GM19372 (cell line): ENCODE results near the gene B4GALT2.

ENCODE experiments used
- ATAC-seq: cut with Tn5 transposase; IDR thresholded peaks from one replicate; pipeline ENCODE4 v1.9.1; 2021; ENCODE audit warnings: mild to moderate bottlenecking, low read depth, moderate library complexity; ENCODE audit not compliant: unreplicated experiment

Gene B4GALT2

DNA sequence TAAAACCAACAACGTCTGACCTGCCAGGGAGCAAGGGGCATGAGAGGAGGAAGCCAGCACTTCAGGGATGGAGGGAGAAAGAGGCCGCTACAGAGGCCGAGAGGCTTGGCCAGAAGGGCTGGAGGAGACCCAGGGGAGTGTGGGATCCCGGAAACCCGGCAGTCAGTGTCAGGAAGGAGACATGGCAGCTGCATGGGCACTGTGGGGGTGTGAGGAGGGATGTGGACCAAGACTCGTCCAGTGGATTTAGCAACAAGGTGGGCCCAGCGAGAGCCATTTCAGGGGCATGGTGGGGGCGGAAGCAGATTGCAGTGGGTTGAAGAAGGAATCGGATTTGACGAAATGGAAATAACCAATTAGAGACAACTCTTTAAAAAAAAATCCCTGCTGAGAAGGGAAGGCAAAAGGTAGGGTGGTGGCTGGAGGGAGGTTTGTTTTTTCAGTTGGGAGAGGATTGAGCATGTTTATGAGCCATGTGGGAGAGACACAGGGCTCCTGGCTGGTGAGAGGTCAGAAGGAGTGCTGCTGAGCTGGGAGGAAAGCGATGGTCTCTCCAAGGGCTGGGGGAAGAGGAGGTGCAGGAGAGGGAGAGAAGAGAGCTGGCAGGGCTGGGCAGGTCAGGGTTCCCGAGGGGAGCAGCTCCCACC is 4.4 kb downstream of the B4GALT2 start:
- ATAC-seq = no peak

- ATAC-seq = no peak
Measured at GRCh38 chr1:43984855-43985254, 5.8 kb downstream of the B4GALT2 start.

DNA sequence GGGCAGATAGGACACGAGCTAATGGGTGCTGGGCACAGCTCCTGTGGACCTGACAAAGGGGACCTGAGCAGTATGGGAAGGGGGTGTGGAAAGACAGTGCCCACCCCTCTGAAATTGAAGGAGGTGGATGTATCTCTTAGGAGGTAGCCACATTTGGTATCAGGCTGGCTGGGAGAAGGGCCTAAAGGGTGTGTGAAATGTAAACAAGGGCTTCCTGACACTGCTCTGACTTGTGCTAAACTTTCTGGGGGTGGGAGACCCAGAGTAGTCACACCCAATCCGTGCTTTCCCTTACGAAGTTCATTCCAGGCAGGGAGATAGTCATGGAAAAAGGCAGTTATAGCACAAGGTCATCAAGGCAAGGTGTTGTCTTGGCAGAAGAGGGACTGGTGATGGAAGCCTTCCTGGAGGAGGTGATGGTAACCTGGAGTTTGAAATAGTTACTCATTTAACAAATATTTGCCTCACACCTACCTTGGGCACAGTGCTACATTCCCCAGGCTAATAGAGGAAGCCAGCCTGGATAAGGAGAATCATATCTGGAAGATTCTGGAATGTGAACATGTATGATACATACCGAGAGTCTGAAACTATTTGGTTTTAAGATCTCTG is 7.1 kb downstream of the B4GALT2 start:
- no peak for ATAC-seq

DNA sequence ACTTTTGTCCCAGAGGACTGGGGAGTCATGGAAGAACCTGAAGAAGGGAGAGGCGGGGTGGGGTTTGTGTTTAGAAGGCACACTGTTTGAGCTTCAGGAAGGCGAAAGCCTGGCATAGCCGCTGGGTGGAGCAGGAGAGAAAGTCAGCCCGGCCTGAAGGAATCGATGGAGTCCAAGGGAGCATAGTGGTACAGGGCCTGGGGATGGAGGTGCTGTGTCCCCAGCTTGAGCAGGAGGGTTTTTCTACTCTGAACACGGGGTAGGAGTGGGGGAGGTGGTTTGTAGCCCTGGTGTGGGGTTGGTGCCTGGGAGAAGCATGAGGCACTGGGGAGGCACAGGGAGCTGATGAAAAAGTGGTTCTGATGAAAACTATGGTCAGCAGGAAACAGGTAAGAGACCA is 7.7 kb downstream of the B4GALT2 start:
- no peak for ATAC-seq

DNA sequence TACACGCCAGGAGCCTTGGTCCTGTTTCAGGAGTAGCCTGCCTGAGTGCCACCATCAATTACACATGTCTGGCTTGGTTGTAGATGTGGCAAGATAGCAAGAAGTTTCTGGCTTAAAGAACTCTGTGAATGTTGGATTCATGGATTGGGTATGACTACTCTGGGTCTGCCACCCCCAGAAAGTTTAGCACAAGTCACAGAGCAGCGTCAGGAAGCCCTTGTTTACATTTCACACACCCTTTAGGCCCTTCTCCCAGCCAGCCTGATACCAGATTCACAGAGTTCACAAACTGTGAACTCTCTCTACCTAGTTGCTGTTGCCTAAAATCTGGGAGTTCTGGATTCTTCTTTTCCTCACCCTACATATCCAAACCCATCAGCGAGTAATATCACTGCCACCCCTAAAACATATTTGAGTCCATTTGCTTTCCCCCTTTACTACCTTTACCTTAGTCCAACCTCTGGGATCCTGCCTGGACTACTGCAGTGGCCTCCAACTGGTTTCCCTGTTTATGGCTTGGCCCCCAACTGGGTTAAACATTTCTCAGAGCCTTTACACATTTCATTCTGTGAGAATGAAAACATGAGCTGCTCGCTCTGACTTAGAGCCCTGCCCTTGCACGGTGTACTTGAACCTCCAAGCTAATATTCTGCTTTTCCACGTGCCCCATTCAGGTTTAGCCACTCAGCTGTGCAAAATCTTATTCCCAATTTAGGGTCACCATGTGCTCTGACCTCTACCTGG is 8.3 kb downstream of the B4GALT2 start:
- no peak for ATAC-seq

DNA sequence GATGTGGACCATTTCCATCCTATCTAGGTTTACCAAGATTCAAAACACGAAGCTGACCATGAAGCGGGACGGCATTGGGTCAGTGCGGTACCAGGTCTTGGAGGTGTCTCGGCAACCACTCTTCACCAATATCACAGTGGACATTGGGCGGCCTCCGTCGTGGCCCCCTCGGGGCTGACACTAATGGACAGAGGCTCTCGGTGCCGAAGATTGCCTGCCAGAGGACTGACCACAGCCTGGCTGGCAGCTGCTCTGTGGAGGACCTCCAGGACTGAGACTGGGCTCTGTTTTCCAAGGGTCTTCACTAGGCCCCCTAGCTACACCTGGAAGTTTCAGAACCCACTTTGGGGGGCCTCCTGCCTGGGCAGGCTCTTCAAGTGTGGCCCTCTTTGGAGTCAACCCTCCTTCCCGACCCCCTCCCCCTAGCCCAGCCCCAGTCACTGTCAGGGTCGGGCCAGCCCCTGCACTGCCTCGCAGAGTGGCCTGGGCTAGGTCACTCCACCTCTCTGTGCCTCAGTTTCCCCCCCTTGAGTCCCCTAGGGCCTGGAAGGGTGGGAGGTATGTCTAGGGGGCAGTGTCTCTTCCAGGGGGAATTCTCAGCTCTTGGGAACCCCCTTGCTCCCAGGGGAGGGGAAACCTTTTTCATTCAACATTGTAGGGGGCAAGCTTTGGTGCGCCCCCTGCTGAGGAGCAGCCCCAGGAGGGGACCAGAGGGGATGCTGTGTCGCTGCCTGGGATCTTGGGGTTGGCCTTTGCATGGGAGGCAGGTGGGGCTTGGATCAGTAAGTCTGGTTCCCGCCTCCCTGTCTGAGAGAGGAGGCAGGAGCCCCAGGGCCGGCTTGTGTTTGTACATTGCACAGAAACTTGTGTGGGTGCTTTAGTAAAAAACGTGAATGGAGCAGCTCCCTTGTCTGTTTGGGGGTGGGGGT is 11.5 kb downstream of the B4GALT2 start:
- ATAC-seq = no peak

GRCh38 chr1:43991200-43991475 is 12.1 kb downstream of the B4GALT2 start:
- ATAC-seq = no peak

DNA sequence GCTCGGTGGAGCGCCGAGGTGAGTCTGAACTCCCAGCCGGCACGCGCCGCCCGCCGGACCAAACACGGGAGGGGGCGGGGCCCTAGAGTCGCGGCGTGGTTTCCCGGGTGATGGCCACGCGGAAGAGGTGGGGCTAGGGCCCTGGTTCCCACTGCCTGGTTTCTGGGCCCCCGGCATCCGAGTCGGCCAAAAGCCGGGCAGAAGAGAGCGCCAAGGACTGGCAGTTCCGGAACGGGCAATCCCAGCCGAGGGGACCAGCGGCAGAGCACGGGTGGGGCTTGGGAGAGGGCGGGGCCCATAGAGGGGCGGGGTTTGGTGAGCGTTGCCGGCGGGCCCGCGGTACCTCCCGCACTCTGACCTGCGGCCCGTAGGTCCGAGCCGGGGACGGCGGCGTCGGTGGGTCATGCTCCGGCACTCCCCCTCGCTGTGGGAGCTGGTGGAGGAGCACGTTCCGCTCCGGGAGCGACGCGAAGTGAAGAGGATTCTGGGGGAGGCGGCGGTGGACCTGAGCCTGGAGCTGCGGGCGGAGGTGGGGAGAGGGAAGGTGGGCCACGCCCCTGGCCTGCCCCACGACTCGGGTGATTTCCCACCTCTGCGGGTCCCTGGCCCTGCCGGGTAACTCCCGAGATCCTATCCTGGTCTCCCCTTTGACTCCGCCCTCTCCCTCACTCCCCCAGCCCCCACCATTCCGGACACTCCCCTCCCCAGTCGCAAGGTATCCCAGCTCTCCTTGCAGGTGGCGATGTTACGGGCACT is 12.6 kb downstream of the B4GALT2 start, which contains the start of gene CCDC24:
Gene CCDC24, plus strand, starts transcription at position 124 of the 756 bp plus-strand sequence. Its CDS starts 280 bp downstream, at position 404.
- peak; percentile 77 for ATAC-seq

GRCh38 chr1:43992232-43992995 is 13.4 kb downstream of the B4GALT2 start:
- no peak for ATAC-seq

DNA sequence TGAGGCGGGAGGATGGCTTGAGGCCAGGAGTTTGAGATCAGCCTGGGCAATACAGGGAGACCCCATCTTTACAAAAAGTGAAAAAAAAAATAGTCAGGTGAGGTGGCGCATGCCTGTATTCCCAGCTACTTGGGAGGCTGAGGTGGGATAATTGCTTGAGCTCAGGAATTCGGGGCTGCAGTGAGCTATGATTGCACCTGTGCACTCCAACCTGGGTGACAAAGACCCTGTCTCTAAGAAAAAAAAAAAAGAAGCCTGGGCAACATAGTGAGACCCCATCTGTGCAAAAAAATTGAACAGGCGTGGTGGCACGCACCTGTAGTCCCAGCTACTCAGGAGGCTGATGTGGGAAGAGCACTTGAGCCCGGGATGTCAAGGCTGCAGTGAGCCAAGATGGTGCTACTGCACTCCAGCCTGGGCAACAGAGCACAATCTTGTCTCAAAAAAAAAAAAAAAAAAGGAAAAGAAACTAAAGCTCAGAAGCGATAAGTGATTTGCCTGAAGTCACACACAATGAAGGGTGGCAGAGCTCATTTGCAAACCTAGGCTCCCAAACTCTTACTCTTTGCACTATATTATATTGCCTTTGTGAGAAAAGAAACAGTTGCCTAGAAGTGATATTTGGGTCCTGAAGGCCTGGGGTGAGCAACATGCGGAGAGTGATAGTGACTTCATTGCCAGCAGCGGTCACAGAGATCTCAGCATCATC is 14.3 kb downstream of the B4GALT2 start:
- ATAC-seq = no peak

DNA sequence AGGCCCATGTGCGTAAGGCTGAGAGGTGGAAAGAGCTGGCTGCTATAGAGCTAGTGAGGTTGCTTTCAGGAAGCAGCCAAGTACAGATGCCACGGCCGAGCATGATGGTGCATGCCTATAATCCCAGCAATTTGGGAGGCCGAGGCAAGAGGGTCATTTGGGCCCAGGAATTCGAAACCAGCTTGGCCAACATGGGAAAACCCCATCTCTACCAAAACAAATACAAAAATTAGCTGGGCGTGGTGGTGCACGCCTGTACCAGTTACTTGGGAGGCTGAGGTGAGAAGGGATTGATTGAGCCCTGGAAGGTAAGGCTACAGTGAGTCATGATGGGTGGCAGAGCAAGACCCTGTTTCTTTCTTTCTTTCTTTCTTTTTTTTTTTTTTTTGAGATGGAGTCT is 15.1 kb downstream of the B4GALT2 start:
- no peak for ATAC-seq

- ATAC-seq = no peak
Measured at GRCh38 chr1:43994794-43995790, 16.1 kb downstream of the B4GALT2 start.

DNA sequence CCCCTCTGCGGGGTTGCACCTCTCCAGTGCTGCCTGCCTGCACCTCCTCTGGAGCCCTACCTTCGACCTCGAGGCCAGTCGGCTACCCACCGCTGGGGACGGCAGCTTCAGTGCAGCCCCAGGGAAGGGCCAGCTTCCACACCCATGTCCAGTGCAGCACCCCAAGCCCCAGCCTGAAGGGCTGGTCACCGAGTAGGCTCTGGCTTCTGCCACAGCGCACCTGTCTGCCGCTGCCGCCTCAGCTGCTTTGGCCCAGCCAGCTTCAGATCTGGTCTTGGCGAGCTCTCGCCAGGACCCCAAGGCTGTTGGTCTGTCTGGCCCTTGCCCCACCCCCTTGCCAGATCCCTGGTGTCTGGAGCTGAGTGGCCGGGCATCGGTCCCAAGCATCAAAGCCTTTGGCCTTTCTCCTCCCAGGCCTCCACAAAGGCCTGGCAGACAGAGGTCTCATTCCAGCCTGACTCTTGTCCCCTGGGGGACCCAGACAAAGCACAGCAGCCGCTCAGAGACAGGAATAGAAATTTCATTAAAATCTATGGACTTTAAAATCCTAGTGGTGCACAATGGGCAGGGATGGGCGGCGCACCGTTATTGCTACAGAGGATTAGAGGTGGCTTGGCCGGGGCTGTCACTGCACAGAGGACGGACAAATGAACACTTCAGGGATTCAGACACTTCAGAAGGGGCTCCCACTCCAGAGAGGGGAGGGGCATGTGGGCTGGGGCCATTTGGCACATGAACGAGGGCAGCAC is 17.1 kb downstream of the B4GALT2 start:
- ATAC-seq = no peak

DNA sequence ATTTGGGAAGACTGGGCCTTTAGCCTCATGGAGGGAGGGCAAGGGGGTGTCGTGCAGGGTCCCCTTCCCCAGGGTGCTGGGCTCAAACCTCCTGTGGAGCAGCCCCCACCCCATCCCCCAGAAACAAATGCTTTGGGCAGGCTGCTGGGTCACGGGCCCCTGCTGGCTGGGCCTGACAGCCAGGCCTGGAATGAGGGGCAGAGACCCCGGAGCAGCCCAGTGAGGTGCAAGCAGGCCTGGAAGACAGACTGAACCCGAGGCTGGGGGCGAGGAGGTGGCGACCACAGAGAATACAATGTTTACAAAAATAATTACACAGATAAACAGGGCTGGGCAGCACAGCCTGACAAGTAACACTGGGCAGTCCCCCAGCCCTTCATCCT is 17.7 kb downstream of the B4GALT2 start:
- ATAC-seq = no peak

DNA sequence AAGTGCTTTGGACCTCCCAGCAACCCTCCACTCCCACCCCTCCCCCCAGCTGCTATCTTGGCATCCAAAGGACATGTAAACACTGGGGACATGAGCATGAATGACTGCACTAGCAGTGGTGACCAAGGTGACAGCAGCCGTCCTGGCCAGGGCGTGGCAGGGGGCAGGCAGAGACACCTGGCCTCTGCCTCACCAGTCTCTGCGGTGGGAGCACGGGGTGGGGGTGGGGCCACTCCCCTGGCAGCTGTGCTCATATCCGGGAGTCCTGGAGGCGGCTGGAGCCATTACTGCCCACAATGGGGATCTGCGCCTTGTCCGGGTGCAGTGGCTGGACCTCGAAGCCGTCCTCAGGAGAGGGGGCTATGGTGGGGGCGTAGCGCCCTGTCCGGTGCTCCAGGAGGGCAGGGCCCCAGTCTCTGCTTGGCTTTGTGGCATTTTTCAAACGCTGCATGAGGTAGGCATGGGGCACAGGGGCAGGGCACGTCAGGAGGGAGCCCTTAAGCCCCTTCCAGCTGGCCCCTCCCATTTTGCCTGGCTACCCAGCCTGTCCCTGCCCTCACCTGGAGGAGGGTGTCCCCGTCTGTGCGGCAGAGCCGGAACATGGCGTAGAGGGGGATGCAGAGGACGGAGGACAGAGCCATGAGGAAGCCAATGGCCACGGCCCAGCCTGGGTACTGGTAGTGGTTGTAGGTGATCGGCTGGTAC is 18.4 kb downstream of the B4GALT2 start:
- no peak for ATAC-seq

DNA sequence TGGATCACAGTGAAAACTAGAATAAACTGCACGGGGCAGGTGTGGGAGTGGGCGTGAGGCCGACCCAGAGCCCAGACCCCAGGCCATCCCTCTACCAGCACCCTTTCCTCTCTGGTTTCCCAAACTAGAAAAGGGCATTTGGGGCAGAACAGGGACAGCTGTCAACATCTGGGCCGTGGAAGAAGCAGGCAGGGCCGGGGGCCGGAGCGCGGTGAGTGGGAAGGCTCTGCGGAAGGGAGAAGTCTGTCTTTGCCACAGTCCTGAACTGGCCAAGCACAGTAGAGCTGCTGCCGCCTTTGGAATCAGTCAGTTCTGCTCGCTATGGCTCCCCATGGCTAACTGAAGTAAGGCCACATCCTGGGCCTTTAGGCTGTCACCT is 19.0 kb downstream of the B4GALT2 start:
- ATAC-seq = no peak
